Psoas muscle (tissue), 8 donors: ENCODE data around the gene ERMN. TPM values are rescaled to one million over a fixed set of nuclear protein-coding genes. Genes with fewer than 3 reads are reported as not detected.

ENCODE experiments used
- ATAC-seq, 4 donors: fragments of 200-7000 bp; cut with Tn5 transposase; one replicate each; pipeline ENCODE4 v1.9.1; 2020; ENCODE audit warnings: moderate library complexity in 3 of 4, mild to moderate bottlenecking in 2 of 4
- DNase-seq, 2 donors: peaks; one replicate each; pipeline ENCODE4 v3.0.0-alpha.2; 2020
- H3K27ac ChIP-seq: fragments of 200-600 bp; one replicate; pipeline ENCODE4 v1.8.0; 2022
- H3K27me3 ChIP-seq, 3 donors: fragments of 200-600 bp in 1 of 3; one replicate each; pipeline versions ENCODE4 v1.6.1 to v1.8.0; 2013 to 2022; ENCODE audit warnings: low read length in 2 of 3, mild to moderate bottlenecking in 2 of 3, moderate library complexity in 1 of 3; ENCODE audit not compliant: insufficient read depth in 3 of 3
- H3K36me3 ChIP-seq, 2 donors: fragments of 200-600 bp in 1 of 2; one replicate each; pipeline versions ENCODE4 v1.6.1 to v1.8.0; 2013 to 2022; ENCODE audit warnings: low read depth in 1 of 2, mild to moderate bottlenecking in 1 of 2, moderate library complexity in 1 of 2; ENCODE audit not compliant: insufficient read depth in 1 of 2
- H3K4me1 ChIP-seq: fragments of 200-600 bp; one replicate; pipeline ENCODE4 v1.8.0; 2022
- H3K4me3 ChIP-seq: fragments of 200-600 bp; one replicate; pipeline ENCODE4 v1.8.0; 2022; ENCODE audit warnings: mild to moderate bottlenecking
- H3K9me3 ChIP-seq: fragments of 200-600 bp; one replicate; pipeline ENCODE4 v1.8.0; 2022
- CTCF ChIP-seq: fragments of 200-600 bp; IDR thresholded peaks from one replicate; pipeline ENCODE4 v1.8.0; 2022; ENCODE audit warnings: antibody characterized with exemption
- WGBS, 3 donors: extraction: QIAGEN DNeasy Blood & Tissue Kit; methylation state at CpG; one replicate each; pipeline versions ENCODE4 v1.1.6 to v1.1.7; 2013; 5-methylcytosine and 5-hydroxymethylcytosine counted together
- intact Hi-C, 2 donors: fragments of 100-400 bp; cut with DNase I; formaldehyde crosslinking; loops; one replicate each; pipeline versions ENCODE4 v1.11.0 to v1.14.2; 2022
- polyA plus RNA-seq, 3 donors: library from polyadenylated mRNA; stranded (reverse); fragments of 200-250 nt; gene quantifications; one replicate each; pipeline ENCODE4 v1.2.3, GENCODE V29; 2013
- total RNA-seq, 4 donors: library from RNA; stranded (reverse); fragmentation: NEBNext Ultra II Directional in 2 of 4; extraction: Animal tissue kit (Norgen Biotek cat#: 25700) in 2 of 4; gene quantifications; one replicate each; pipeline versions ENCODE4 v1.2.1 to v1.2.4, GENCODE V29; 2021 to 2023
- donor health status: healthy with polysubstance abuse.
- donor health status: DM: no; HTN: no; CAD: no; lungs with moderate emphysema.
- donor health status: Bipolar disorder and iron deficiency.
- donor health status: healthy.
- donor health status: DM: yes; HTN: yes; CAD: no.
- donor health status: DM: no; HTN: no; CAD: no.
- donor health status: DM: no; HTN: no; CAD: no.
- donor health status: DM: yes; HTN: yes; CAD: no.

The ERMN gene
- total and polyA plus RNA-seq, 7 donors, result 0.05 to 0.08 TPM; not detected in 5

- WGBS, 3 donors, result 54 to 67% (median 54%) methylated on average over 2 of the region's 2 CpGs
- no peaks in the 10 kb centered on the region for H3K27me3 ChIP-seq
- no peak overlapping the region for H3K27ac ChIP-seq
- no peak for TF ChIP-seq CTCF
- intact Hi-C loops, result no loop called here
- H3K9me3 ChIP-seq, result no peaks in the 10 kb centered on the region
- ATAC-seq (no peak), DNase-seq (no peak)
- H3K4me1 ChIP-seq, result no peaks in the 10 kb centered on the region
- no peaks in the 10 kb centered on the region for H3K36me3 ChIP-seq
- H3K4me3 ChIP-seq, result no peak overlapping the region
Observed at GRCh38 chr2:157363612-157364101, 38.0 kb upstream of the ERMN start.

- ATAC-seq (no peak), DNase-seq (no peak)
- H3K9me3 ChIP-seq, result no peaks in the 10 kb centered on the region
- no peak overlapping the region for H3K27ac ChIP-seq
- no peak overlapping the region for H3K4me3 ChIP-seq
- no peaks in the 10 kb centered on the region for H3K27me3 ChIP-seq
- H3K4me1 ChIP-seq, result no peaks in the 10 kb centered on the region
- 85 to 92% (median 88%) methylated on average over 2 of the region's 2 CpGs for WGBS, 3 donors
- no peak for TF ChIP-seq CTCF
- intact Hi-C loops, result no loop called here
- no peaks in the 10 kb centered on the region for H3K36me3 ChIP-seq
Observed at GRCh38 chr2:157362627-157363026, 37.0 kb upstream of the ERMN start.

GRCh38 chr2:157361526-157361925 is 35.9 kb upstream of the ERMN start:
- no peak for DNase-seq
- H3K4me3 ChIP-seq, result no peak overlapping the region
- H3K27ac ChIP-seq, result no peak overlapping the region
- intact Hi-C loops, result no loop called here
- no peaks in the 10 kb centered on the region for H3K9me3 ChIP-seq
- no peak for ATAC-seq
- no peaks in the 10 kb centered on the region for H3K4me1 ChIP-seq
- H3K36me3 ChIP-seq, result no peaks in the 10 kb centered on the region
- no peaks in the 10 kb centered on the region for H3K27me3 ChIP-seq
- no peak for TF ChIP-seq CTCF

- Histone ChIP-seq H3K4me1 (no peaks in the 10 kb centered on the region), H3K4me3 (no peak overlapping the region), H3K27me3 (no peaks in the 10 kb centered on the region), H3K27ac (no peak overlapping the region), H3K36me3 (no peaks in the 10 kb centered on the region), H3K9me3 (no peaks in the 10 kb centered on the region)
- no peak for DNase-seq
- TF ChIP-seq CTCF, result no peak
- WGBS, 3 donors, result 92 to 97% (median 97%) methylated on average over 2 of the region's 2 CpGs
- intact Hi-C loops, result no loop called here
- ATAC-seq, result no peak
Observed at GRCh38 chr2:157359628-157360027, 34.0 kb upstream of the ERMN start.

- ATAC-seq (no peak), DNase-seq (no peak)
- intact Hi-C loops, result no loop called here
- WGBS, 3 donors, result 61 to 89% (median 70%) methylated on average over 1 of the region's 1 CpG
- no peak overlapping the region for H3K4me3 ChIP-seq
- H3K9me3 ChIP-seq, result no peaks in the 10 kb centered on the region
- no peaks in the 10 kb centered on the region for H3K27me3 ChIP-seq
- TF ChIP-seq CTCF, result no peak
- no peaks in the 10 kb centered on the region for H3K36me3 ChIP-seq
- no peak overlapping the region for H3K27ac ChIP-seq
- H3K4me1 ChIP-seq, result no peaks in the 10 kb centered on the region
Observed at GRCh38 chr2:157355618-157356017, 30.0 kb upstream of the ERMN start.
